Measurements from ENCODE around the gene NDUFAF8.

The NDUFAF8 gene

DNA sequence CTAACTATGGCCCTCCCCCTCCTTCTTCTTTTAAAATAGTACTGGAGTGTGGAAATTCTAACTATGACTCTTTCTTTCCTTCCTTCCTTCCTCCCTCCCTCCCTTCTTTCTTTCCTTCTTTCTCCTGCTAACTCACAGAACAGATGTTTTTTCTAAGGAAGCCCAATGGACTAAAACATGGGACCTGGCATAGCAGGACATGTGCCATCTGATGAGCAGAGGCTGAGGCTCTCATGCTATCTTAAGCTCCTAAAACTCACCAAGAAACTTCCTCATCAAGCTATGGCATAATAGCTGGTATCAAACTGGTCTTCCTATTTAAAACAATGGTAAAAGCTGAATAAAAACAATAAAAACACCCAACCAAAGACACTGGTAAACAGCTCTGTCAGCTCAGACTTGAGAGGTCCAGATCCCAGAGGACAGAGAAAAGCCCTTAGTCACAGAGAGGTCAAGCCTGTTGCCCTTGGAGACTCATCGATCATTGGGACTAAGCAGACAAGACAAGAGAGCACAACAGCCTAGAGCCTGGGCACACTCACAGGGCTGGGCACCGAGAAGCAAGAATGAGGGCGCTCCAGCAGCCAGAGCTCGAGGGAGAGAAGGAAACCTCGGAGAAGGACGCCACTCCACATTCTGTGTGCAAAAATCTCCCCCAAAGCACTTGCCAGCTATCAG, 28.4 kb downstream of the NDUFAF8 start:
- peaks cover 53% of the 10 kb centered on the region for H3K36me3 ChIP-seq (ENCODE audit: control insufficient read depth, insufficient read depth, low read length)
- H3K4me3 ChIP-seq (ENCODE audit: low read depth, low read length) = no peak overlapping the region

GRCh38 chr17:81270279-81270678, 31.2 kb downstream of the NDUFAF8 start:
- Histone ChIP-seq H3K9ac (ENCODE audit: low read length) (no peak overlapping the region), H3K4me3 (ENCODE audit: low read depth, low read length) (no peak overlapping the region), H3K27me3 (ENCODE audit: control insufficient read depth, insufficient read depth, low read length) (no peaks in the 10 kb centered on the region), H3K27ac (ENCODE audit: low read depth, low read length) (no peak overlapping the region), H3K9me3 (ENCODE audit: control insufficient read depth, insufficient read depth, low read depth, low read length) (no peaks in the 10 kb centered on the region), H3K4me1 (ENCODE audit: control insufficient read depth, insufficient read depth, low read length) (no peaks in the 10 kb centered on the region), H3K36me3 (ENCODE audit: control insufficient read depth, insufficient read depth, low read length) (peaks cover 64% of the 10 kb centered on the region)

More for the DNA sequence above, 28.4 kb downstream of the NDUFAF8 start:
- no peaks in the 10 kb centered on the region for H3K4me1 ChIP-seq (ENCODE audit: control insufficient read depth, insufficient read depth, low read length)
- H3K9ac ChIP-seq (ENCODE audit: low read length) = no peak overlapping the region
- H3K27ac ChIP-seq (ENCODE audit: low read depth, low read length) = no peak overlapping the region
- H3K27me3 ChIP-seq (ENCODE audit: control insufficient read depth, insufficient read depth, low read length) = no peaks in the 10 kb centered on the region
- no peaks in the 10 kb centered on the region for H3K9me3 ChIP-seq (ENCODE audit: control insufficient read depth, insufficient read depth, low read depth, low read length)

DNA sequence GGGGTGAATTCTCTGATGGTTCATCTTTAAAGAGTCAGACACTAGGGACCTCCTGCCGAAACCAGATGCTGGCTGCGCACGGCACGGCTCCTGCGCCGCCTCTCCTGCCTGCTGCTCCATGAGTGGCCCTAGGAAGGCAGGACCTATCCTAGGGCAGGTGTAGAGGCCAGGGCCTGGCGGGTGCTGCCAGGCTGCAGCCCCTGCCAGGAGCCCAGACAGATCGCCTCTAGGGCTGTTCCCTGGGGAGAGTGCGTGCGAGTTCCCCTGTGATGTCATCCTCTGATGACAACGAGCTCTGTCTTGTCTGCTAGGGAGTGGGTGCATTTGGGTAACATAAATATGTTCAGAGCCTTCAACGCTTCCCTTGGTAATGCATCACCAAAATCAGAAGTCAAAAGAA, 32.1 kb downstream of the NDUFAF8 start:
- Histone ChIP-seq H3K36me3 (ENCODE audit: control insufficient read depth, insufficient read depth, low read length) (peaks cover 64% of the 10 kb centered on the region), H3K9ac (ENCODE audit: low read length) (no peak overlapping the region), H3K4me3 (ENCODE audit: low read depth, low read length) (no peak overlapping the region), H3K9me3 (ENCODE audit: control insufficient read depth, insufficient read depth, low read depth, low read length) (no peaks in the 10 kb centered on the region), H3K27ac (ENCODE audit: low read depth, low read length) (no peak overlapping the region), H3K27me3 (ENCODE audit: control insufficient read depth, insufficient read depth, low read length) (no peaks in the 10 kb centered on the region), H3K4me1 (ENCODE audit: control insufficient read depth, insufficient read depth, low read length) (no peaks in the 10 kb centered on the region)

DNA sequence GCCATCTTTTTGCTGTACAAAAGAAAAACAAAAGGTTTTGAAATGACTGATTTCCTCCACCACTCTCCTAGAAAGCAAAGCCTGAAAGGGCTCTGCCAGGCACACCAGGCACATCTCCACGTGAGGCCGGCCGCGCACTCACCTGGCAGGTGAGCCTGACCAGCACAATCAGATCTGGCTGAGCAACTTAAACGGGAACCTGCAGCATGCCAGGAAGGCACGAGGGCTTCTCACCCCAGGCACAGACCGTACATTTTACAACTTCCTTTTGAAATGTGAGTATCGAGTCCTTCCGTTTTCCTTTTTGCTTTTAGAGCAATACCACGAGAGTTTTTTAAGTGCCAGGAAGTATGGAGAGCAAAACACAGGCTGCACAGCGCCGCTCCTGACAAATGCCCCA, 33.5 kb downstream of the NDUFAF8 start:
- no peak overlapping the region for H3K9ac ChIP-seq (ENCODE audit: low read length)
- H3K27me3 ChIP-seq (ENCODE audit: control insufficient read depth, insufficient read depth, low read length) = no peaks in the 10 kb centered on the region
- no peak overlapping the region for H3K27ac ChIP-seq (ENCODE audit: low read depth, low read length)
- no peak overlapping the region for H3K4me3 ChIP-seq (ENCODE audit: low read depth, low read length)
- H3K4me1 ChIP-seq (ENCODE audit: control insufficient read depth, insufficient read depth, low read length) = no peaks in the 10 kb centered on the region
- peaks cover 71% of the 10 kb centered on the region for H3K36me3 ChIP-seq (ENCODE audit: control insufficient read depth, insufficient read depth, low read length)
- H3K9me3 ChIP-seq (ENCODE audit: control insufficient read depth, insufficient read depth, low read depth, low read length) = no peaks in the 10 kb centered on the region

- H3K9ac ChIP-seq (ENCODE audit: low read length) = peak overlapping the region; percentile 26
- H3K27ac ChIP-seq (ENCODE audit: low read depth, low read length) = no peak overlapping the region
- H3K27me3 ChIP-seq (ENCODE audit: control insufficient read depth, insufficient read depth, low read length) = no peaks in the 10 kb centered on the region
- H3K36me3 ChIP-seq (ENCODE audit: control insufficient read depth, insufficient read depth, low read length) = peaks cover 73% of the 10 kb centered on the region
- no peak overlapping the region for H3K4me3 ChIP-seq (ENCODE audit: low read depth, low read length)
- no peaks in the 10 kb centered on the region for H3K4me1 ChIP-seq (ENCODE audit: control insufficient read depth, insufficient read depth, low read length)
- no peaks in the 10 kb centered on the region for H3K9me3 ChIP-seq (ENCODE audit: control insufficient read depth, insufficient read depth, low read depth, low read length)
Observed at GRCh38 chr17:81273698-81274470, 34.8 kb downstream of the NDUFAF8 start.

DNA sequence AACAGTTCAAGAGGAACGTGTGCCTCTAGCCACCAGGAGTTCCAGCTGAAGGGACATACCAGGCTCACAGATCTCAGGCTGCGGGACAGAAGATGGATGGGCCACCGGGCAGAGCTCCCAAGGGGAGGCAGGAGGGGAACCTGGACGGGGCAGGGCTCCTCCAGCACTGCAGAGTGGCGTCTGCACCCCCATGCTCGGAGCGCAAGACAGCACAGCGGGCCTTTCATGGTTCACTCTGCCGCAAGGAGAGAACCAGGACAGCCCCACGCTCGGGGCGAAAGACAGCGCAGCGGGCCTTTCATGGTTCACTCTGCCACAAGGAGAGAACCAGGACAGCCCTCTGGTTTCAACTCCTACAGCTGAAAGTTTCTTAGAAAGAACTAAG, 35.3 kb downstream of the NDUFAF8 start:
- Histone ChIP-seq H3K27ac (ENCODE audit: low read depth, low read length) (no peak overlapping the region), H3K4me1 (ENCODE audit: control insufficient read depth, insufficient read depth, low read length) (no peaks in the 10 kb centered on the region), H3K9me3 (ENCODE audit: control insufficient read depth, insufficient read depth, low read depth, low read length) (no peaks in the 10 kb centered on the region), H3K4me3 (ENCODE audit: low read depth, low read length) (no peak overlapping the region), H3K9ac (ENCODE audit: low read length) (no peak overlapping the region), H3K36me3 (ENCODE audit: control insufficient read depth, insufficient read depth, low read length) (peaks cover 74% of the 10 kb centered on the region), H3K27me3 (ENCODE audit: control insufficient read depth, insufficient read depth, low read length) (no peaks in the 10 kb centered on the region)

DNA sequence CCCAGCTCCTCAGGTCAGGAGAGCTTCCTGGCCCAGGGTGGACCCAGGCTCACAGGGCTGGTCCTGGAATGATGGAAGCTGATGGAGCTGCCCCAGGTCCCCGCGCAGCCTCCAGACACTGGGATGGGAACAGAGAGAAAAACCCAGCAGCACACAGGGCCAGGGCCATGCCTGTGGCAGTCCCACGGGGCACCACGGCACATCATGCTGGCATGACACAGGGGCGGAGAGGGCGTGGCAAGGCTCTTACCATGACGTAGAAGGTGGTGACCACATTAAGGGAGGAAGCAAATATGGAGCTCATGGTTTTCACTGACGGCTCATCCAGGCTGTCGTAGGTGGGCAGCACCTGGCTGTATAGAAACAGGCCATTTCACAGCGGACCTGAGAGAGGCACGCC, 37.7 kb downstream of the NDUFAF8 start:
- Histone ChIP-seq H3K4me1 (ENCODE audit: control insufficient read depth, insufficient read depth, low read length) (no peaks in the 10 kb centered on the region), H3K36me3 (ENCODE audit: control insufficient read depth, insufficient read depth, low read length) (peaks cover 71% of the 10 kb centered on the region), H3K27me3 (ENCODE audit: control insufficient read depth, insufficient read depth, low read length) (no peaks in the 10 kb centered on the region), H3K27ac (ENCODE audit: low read depth, low read length) (no peak overlapping the region), H3K4me3 (ENCODE audit: low read depth, low read length) (no peak overlapping the region), H3K9ac (ENCODE audit: low read length) (no peak overlapping the region), H3K9me3 (ENCODE audit: control insufficient read depth, insufficient read depth, low read depth, low read length) (no peaks in the 10 kb centered on the region)

DNA sequence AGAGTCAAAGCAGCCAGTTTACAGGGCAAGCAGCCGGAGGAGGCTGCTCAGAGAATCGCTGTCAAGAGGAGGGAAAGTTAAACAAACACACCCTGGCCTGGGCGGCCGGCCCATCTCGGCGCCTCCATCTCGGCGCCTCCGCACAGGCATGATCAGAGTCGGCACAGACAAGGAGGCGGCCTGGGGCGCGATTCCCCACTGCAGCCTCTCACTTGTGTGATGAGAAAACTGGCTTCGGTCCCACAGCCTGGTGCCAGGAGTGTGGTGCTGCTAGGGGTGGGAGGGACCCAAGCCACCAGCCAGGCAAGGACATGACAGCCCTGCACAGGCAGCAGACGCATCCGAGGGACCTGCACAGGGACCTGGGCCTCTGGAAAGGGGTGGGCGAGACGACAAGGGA, 38.3 kb downstream of the NDUFAF8 start:
- Histone ChIP-seq H3K36me3 (ENCODE audit: control insufficient read depth, insufficient read depth, low read length) (peaks cover 73% of the 10 kb centered on the region), H3K27ac (ENCODE audit: low read depth, low read length) (no peak overlapping the region), H3K4me3 (ENCODE audit: low read depth, low read length) (no peak overlapping the region), H3K9me3 (ENCODE audit: control insufficient read depth, insufficient read depth, low read depth, low read length) (no peaks in the 10 kb centered on the region), H3K27me3 (ENCODE audit: control insufficient read depth, insufficient read depth, low read length) (no peaks in the 10 kb centered on the region), H3K9ac (ENCODE audit: low read length) (no peak overlapping the region), H3K4me1 (ENCODE audit: control insufficient read depth, insufficient read depth, low read length) (no peaks in the 10 kb centered on the region)

GRCh38 chr17:81277946-81278693, 39.0 kb downstream of the NDUFAF8 start:
- H3K4me3 ChIP-seq (ENCODE audit: low read depth, low read length) = no peak overlapping the region
- peaks cover 66% of the 10 kb centered on the region for H3K36me3 ChIP-seq (ENCODE audit: control insufficient read depth, insufficient read depth, low read length)
- no peak overlapping the region for H3K27ac ChIP-seq (ENCODE audit: low read depth, low read length)
- H3K9me3 ChIP-seq (ENCODE audit: control insufficient read depth, insufficient read depth, low read depth, low read length) = no peaks in the 10 kb centered on the region
- H3K9ac ChIP-seq (ENCODE audit: low read length) = no peak overlapping the region
- H3K27me3 ChIP-seq (ENCODE audit: control insufficient read depth, insufficient read depth, low read length) = no peaks in the 10 kb centered on the region
- H3K4me1 ChIP-seq (ENCODE audit: control insufficient read depth, insufficient read depth, low read length) = no peaks in the 10 kb centered on the region

DNA sequence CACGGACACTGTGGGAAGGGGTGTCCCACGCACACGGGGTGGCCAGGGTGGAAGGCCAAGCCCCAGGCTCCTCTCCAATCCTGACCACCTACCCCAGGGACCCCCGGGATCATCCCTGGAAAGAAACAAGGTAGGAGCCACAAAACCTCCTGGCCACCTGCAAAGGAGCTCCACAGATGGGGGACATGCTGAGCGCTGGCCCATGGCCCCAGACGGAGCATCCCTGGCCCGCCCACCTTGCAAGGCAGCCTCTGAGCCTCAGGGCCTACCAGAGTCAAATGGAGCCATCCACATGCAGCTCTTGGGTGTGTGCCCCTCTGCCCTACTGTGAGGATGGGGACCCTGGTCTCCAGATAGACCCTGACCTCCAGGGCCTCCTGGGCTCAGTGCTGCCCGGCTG, 39.7 kb downstream of the NDUFAF8 start:
- Histone ChIP-seq H3K27me3 (ENCODE audit: control insufficient read depth, insufficient read depth, low read length) (no peaks in the 10 kb centered on the region), H3K4me1 (ENCODE audit: control insufficient read depth, insufficient read depth, low read length) (no peaks in the 10 kb centered on the region), H3K36me3 (ENCODE audit: control insufficient read depth, insufficient read depth, low read length) (peaks cover 59% of the 10 kb centered on the region), H3K27ac (ENCODE audit: low read depth, low read length) (no peak overlapping the region), H3K9ac (ENCODE audit: low read length) (no peak overlapping the region), H3K4me3 (ENCODE audit: low read depth, low read length) (no peak overlapping the region), H3K9me3 (ENCODE audit: control insufficient read depth, insufficient read depth, low read depth, low read length) (no peaks in the 10 kb centered on the region)
